Stimulated activated CD4-positive, alpha-beta T cell treated with anti-CD3 and anti-CD28 coated beads, Interleukin-4, amount 100 ng/mL, for 24 hours (primary cell): ENCODE measurements around the gene OR11H6.

Experiments
- DNase-seq: peaks from one replicate; pipeline ENCODE4 v3.0.0-alpha.2; 2020

Gene OR11H6

GRCh38 chr14:20274062-20274461 lies 50.6 kb downstream of the OR11H6 start:
- no peak for DNase-seq
